ENCODE results near the gene EXPH5. TPM values are rescaled to one million over a fixed set of nuclear protein-coding genes. Genes with fewer than 3 reads are reported as not detected.

EXPH5 gene
- total and polyA plus RNA-seq, 7 donors, result 0.36 to 2.4 (median 0.55) TPM

DNA sequence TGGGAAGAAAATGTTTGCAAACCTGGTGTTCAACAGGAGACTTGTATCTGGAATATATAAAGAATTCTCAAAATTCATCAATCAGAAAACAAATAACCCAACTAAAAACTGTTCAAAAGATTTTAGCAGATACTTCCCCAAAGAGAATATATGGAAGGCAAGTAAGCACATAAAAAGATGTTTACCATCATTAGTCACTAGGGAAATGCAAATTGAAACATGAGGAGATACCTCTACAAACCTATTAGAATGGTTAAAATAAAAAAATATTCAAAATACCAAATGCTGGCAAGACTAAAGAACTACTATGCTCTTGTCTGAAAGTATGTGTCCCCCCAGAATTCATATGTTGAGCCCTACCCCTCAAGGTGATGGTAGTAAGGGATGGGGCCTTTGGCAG lies 8.6 kb downstream of the EXPH5 start:
- Histone ChIP-seq H3K27ac (no peak overlapping the region), H3K4me1 (no peaks in the 10 kb centered on the region), H3K9me3 (no peaks in the 10 kb centered on the region), H3K36me3 (no peaks in the 10 kb centered on the region), H3K27me3 (no peaks in the 10 kb centered on the region), H3K4me3 (no peak overlapping the region)
- no peak for DNase-seq
- intact Hi-C loops (cut with DNase I), result no loop called here
- TF ChIP-seq, protein P1, sequence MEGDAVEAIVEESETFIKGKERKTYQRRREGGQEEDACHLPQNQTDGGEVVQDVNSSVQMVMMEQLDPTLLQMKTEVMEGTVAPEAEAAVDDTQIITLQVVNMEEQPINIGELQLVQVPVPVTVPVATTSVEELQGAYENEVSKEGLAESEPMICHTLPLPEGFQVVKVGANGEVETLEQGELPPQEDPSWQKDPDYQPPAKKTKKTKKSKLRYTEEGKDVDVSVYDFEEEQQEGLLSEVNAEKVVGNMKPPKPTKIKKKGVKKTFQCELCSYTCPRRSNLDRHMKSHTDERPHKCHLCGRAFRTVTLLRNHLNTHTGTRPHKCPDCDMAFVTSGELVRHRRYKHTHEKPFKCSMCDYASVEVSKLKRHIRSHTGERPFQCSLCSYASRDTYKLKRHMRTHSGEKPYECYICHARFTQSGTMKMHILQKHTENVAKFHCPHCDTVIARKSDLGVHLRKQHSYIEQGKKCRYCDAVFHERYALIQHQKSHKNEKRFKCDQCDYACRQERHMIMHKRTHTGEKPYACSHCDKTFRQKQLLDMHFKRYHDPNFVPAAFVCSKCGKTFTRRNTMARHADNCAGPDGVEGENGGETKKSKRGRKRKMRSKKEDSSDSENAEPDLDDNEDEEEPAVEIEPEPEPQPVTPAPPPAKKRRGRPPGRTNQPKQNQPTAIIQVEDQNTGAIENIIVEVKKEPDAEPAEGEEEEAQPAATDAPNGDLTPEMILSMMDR (IDR thresholded peaks at IDR 0.05), result no peak
- no peak for TF ChIP-seq POLR2AphosphoS5 (IDR thresholded peaks at IDR 0.05)
- TF ChIP-seq POLR2A (IDR thresholded peaks at IDR 0.05), result no peak
- no peak for TF ChIP-seq EP300 (IDR thresholded peaks at IDR 0.05)

GRCh38 chr11:108580645-108581044 lies 12.9 kb downstream of the EXPH5 start:
- Histone ChIP-seq H3K27me3 (no peaks in the 10 kb centered on the region), H3K4me1 (no peaks in the 10 kb centered on the region), H3K4me3 (no peak overlapping the region), H3K36me3 (no peaks in the 10 kb centered on the region), H3K9me3 (no peaks in the 10 kb centered on the region), H3K27ac (no peak overlapping the region)
- no peak for DNase-seq
- 91 to 97% methylated on average over 2 of the region's 2 CpGs for WGBS, 2 donors
- TF ChIP-seq POLR2A (IDR thresholded peaks at IDR 0.05) (no peak), EP300 (IDR thresholded peaks at IDR 0.05) (no peak), POLR2AphosphoS5 (IDR thresholded peaks at IDR 0.05) (no peak)
- TF ChIP-seq, protein P1 (IDR thresholded peaks at IDR 0.05), result no peak
- intact Hi-C loops (cut with DNase I), result no loop called here

- TF ChIP-seq POLR2A (IDR thresholded peaks at IDR 0.05), result no peak
- H3K27me3 ChIP-seq, result no peaks in the 10 kb centered on the region
- no peak for DNase-seq
- no peaks in the 10 kb centered on the region for H3K4me1 ChIP-seq
- no peak overlapping the region for H3K4me3 ChIP-seq
- no peaks in the 10 kb centered on the region for H3K9me3 ChIP-seq
- intact Hi-C loops (cut with DNase I), result no loop called here
- no peaks in the 10 kb centered on the region for H3K36me3 ChIP-seq
- no peak overlapping the region for H3K27ac ChIP-seq
Observed at GRCh38 chr11:108580043-108580442, 13.5 kb downstream of the EXPH5 start.

DNA sequence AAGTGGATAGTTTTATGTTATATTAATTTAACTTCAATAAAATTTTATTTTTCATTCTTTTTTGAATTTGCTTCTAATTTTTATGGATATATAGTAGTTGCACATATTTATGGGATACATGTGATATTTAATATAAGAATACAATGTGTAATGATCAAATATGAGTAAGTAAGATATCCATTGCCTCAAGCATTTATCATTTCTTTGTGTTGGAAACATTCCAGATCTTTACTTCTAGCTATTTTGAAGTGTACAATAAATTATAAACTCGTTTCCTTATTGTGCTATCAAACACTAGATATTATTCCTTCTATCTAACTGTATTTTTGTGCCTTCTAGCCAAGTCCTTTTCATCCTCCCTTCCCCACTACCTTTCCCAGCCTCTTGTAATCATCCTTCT lies 17.0 kb downstream of the EXPH5 start:
- H3K27ac ChIP-seq, result no peak overlapping the region
- no peaks in the 10 kb centered on the region for H3K9me3 ChIP-seq
- DNase-seq, result no peak
- no peaks in the 10 kb centered on the region for H3K27me3 ChIP-seq
- no peaks in the 10 kb centered on the region for H3K4me1 ChIP-seq
- TF ChIP-seq, protein P1 (IDR thresholded peaks at IDR 0.05), result no peak
- TF ChIP-seq EP300 (IDR thresholded peaks at IDR 0.05) (no peak), POLR2A (IDR thresholded peaks at IDR 0.05) (no peak), POLR2AphosphoS5 (IDR thresholded peaks at IDR 0.05) (no peak)
- WGBS, 2 donors, result 14 to 51% methylated on average over 1 of the region's 1 CpG
- intact Hi-C loops (cut with DNase I), result no loop called here
- no peaks in the 10 kb centered on the region for H3K36me3 ChIP-seq
- no peak overlapping the region for H3K4me3 ChIP-seq

- DNase-seq, result no peak
- Histone ChIP-seq H3K4me1 (no peaks in the 10 kb centered on the region), H3K36me3 (no peaks in the 10 kb centered on the region), H3K4me3 (no peak overlapping the region), H3K9me3 (no peaks in the 10 kb centered on the region), H3K27ac (no peak overlapping the region), H3K27me3 (no peaks in the 10 kb centered on the region)
- TF ChIP-seq, protein P1 (IDR thresholded peaks at IDR 0.05), result no peak
- no peak for TF ChIP-seq POLR2AphosphoS5 (IDR thresholded peaks at IDR 0.05)
- TF ChIP-seq POLR2A (IDR thresholded peaks at IDR 0.05), result no peak
- TF ChIP-seq EP300 (IDR thresholded peaks at IDR 0.05), result no peak
- intact Hi-C loops (cut with DNase I), result no loop called here
- WGBS, 2 donors, result 94 to 96% methylated on average over 4 of the region's 4 CpGs
Observed at GRCh38 chr11:108574675-108575074, 18.9 kb downstream of the EXPH5 start.

Data from sigmoid colon (tissue), 7 donors.